Measurements from ENCODE around the gene MCF2L2.

The MCF2L2 gene

GRCh38 chr3:183354874-183355273, 73.5 kb downstream of the MCF2L2 start:
- ATAC-seq: no peak
- TF ChIP-seq ZNF70 (CRISPR knock-in tag; IDR thresholded peaks at IDR 0.05) (no peak), ZNF8 (CRISPR knock-in tag; IDR thresholded peaks at IDR 0.05) (no peak), ESRRG (CRISPR knock-in tag; IDR thresholded peaks at IDR 0.05) (no peak), OSR1 (CRISPR knock-in tag; IDR thresholded peaks at IDR 0.05) (no peak), TOX (CRISPR knock-in tag; IDR thresholded peaks at IDR 0.05; ENCODE audit: borderline replicate concordance) (no peak), RARB (CRISPR knock-in tag; IDR thresholded peaks at IDR 0.05) (no peak), CREB5 (CRISPR knock-in tag; IDR thresholded peaks at IDR 0.05; ENCODE audit: low read depth) (no peak), ZC3H10 (CRISPR knock-in tag; IDR thresholded peaks at IDR 0.05) (no peak), BACH2 (CRISPR knock-in tag; IDR thresholded peaks at IDR 0.05; ENCODE audit: borderline replicate concordance) (no peak), TCF4 (CRISPR knock-in tag; IDR thresholded peaks at IDR 0.05; ENCODE audit: borderline replicate concordance) (no peak)

- ATAC-seq: no peak
- TF ChIP-seq ZFP3 (CRISPR knock-in tag; IDR thresholded peaks at IDR 0.05): no peak
- TF ChIP-seq ZFP30 (CRISPR knock-in tag; IDR thresholded peaks at IDR 0.05): no peak
- no peak for TF ChIP-seq ZC3H10 (CRISPR knock-in tag; IDR thresholded peaks at IDR 0.05)
- no peak for TF ChIP-seq TSHZ2 (CRISPR knock-in tag; IDR thresholded peaks at IDR 0.05)
- no peak for TF ChIP-seq ZNF70 (CRISPR knock-in tag; IDR thresholded peaks at IDR 0.05)
- no peak for TF ChIP-seq RARB (CRISPR knock-in tag; IDR thresholded peaks at IDR 0.05)
- TF ChIP-seq CREB5 (CRISPR knock-in tag; IDR thresholded peaks at IDR 0.05; ENCODE audit: low read depth): no peak
- TF ChIP-seq BACH2 (CRISPR knock-in tag; IDR thresholded peaks at IDR 0.05; ENCODE audit: borderline replicate concordance): no peak
- no peak for TF ChIP-seq ESRRG (CRISPR knock-in tag; IDR thresholded peaks at IDR 0.05)
- TF ChIP-seq ARNTL (CRISPR knock-in tag; IDR thresholded peaks at IDR 0.05; ENCODE audit: borderline replicate concordance, low read depth): no peak
- TF ChIP-seq TOX (CRISPR knock-in tag; IDR thresholded peaks at IDR 0.05; ENCODE audit: borderline replicate concordance): no peak
These were observed 74.0 kb downstream of the MCF2L2 start for GRCh38 chr3:183354325-183354831.

GRCh38 chr3:183353421-183353820, 75.0 kb downstream of the MCF2L2 start:
- ATAC-seq: no peak
- TF ChIP-seq PPARA (CRISPR knock-in tag; IDR thresholded peaks at IDR 0.05; ENCODE audit: borderline replicate concordance): no peak
- TF ChIP-seq ARNTL (CRISPR knock-in tag; IDR thresholded peaks at IDR 0.05; ENCODE audit: borderline replicate concordance, low read depth): no peak
- TF ChIP-seq PATZ1 (CRISPR knock-in tag; IDR thresholded peaks at IDR 0.05; ENCODE audit: borderline replicate concordance): no peak
- TF ChIP-seq CSDC2 (CRISPR knock-in tag; IDR thresholded peaks at IDR 0.05): no peak

GRCh38 chr3:183350164-183350563, 78.3 kb downstream of the MCF2L2 start:
- TF ChIP-seq ZNF8 (CRISPR knock-in tag; IDR thresholded peaks at IDR 0.05): no peak
- TF ChIP-seq ISL1 (CRISPR knock-in tag; IDR thresholded peaks at IDR 0.05): no peak
- TF ChIP-seq ZNF565 (CRISPR knock-in tag; conservative IDR thresholded peaks at IDR 0.05; ENCODE audit: low read depth): no peak
- no peak for TF ChIP-seq GLIS3 (CRISPR knock-in tag; IDR thresholded peaks at IDR 0.05)
- TF ChIP-seq TOX (CRISPR knock-in tag; IDR thresholded peaks at IDR 0.05; ENCODE audit: borderline replicate concordance): no peak
- TF ChIP-seq PATZ1 (CRISPR knock-in tag; IDR thresholded peaks at IDR 0.05; ENCODE audit: borderline replicate concordance): no peak
- TF ChIP-seq ZNF70 (CRISPR knock-in tag; IDR thresholded peaks at IDR 0.05): no peak
- ATAC-seq: no peak

Data from SK-N-SH treated with all-trans-retinoic acid at 6 μM for 48 hours (cell line).